Ovary (tissue), 3 donors: Measurements from ENCODE around the gene ARFGAP3.

Experiments used
- POLR2A ChIP-seq: fragments of 450-650 bp; IDR thresholded peaks from one replicate; pipeline ENCODE4 v1.6.1; 2017; ENCODE audit warnings: antibody characterized with exemption, mild to moderate bottlenecking, moderate library complexity
- TF ChIP-seq, protein P1 (sequence below), 3 donors: fragments of 450-650 bp in 2 of 3; fragments of 200-600 bp in 1 of 3; IDR thresholded peaks; one replicate each; pipeline versions ENCODE4 v1.5.1 to v1.8.0; 2016 to 2022; ENCODE audit warnings: antibody characterized with exemption in 3 of 3, mild to moderate bottlenecking in 1 of 3
- donor health status: DM: no; HTN: no; CAD: no.

DNA sequence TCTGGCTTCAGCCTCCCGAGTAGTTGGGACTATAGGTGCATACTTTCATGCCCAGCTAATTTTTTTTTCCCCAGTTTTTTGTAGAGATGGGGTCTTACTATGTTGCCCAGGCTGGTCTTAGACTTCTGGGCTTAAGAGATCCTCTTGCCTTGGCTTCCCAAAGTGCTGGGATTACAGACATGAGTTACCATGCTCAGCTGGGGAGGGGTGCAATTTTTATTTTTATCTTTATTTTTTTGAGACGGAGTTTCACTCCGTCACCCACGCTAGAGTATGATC lies 86.7 kb downstream of the ARFGAP3 start:
- TF ChIP-seq, protein P1, sequence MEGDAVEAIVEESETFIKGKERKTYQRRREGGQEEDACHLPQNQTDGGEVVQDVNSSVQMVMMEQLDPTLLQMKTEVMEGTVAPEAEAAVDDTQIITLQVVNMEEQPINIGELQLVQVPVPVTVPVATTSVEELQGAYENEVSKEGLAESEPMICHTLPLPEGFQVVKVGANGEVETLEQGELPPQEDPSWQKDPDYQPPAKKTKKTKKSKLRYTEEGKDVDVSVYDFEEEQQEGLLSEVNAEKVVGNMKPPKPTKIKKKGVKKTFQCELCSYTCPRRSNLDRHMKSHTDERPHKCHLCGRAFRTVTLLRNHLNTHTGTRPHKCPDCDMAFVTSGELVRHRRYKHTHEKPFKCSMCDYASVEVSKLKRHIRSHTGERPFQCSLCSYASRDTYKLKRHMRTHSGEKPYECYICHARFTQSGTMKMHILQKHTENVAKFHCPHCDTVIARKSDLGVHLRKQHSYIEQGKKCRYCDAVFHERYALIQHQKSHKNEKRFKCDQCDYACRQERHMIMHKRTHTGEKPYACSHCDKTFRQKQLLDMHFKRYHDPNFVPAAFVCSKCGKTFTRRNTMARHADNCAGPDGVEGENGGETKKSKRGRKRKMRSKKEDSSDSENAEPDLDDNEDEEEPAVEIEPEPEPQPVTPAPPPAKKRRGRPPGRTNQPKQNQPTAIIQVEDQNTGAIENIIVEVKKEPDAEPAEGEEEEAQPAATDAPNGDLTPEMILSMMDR (IDR thresholded peaks at IDR 0.05): no peak
- TF ChIP-seq POLR2A: no peak
